Astrocyte (in vitro differentiated cells and primary cell): ENCODE data around the gene PSMG4. TPM values are rescaled to one million over a fixed set of nuclear protein-coding genes. Genes with fewer than 3 reads are reported as not detected.

Experiments used
- DNase-seq: peaks from one replicate; pipeline ENCODE4 v3.0.0-alpha.2; 2010; ENCODE audit warnings: low read depth
- FAIRE-seq: peaks from 2 replicates; lab custom pipeline; 2011; peaks lifted over from hg19 to GRCh38; lab: Jason Lieb, UNC
- H2AFZ ChIP-seq: 2 replicates; pipeline ENCODE4 v1.6.0; 2012; ENCODE audit warnings: low read depth, low read length, inconsistent platforms
- H3K27ac ChIP-seq: 2 replicates; pipeline ENCODE4 v1.5.1; 2011; ENCODE audit warnings: low read depth, low read length, inconsistent platforms
- H3K27me3 ChIP-seq: 2 replicates; pipeline ENCODE4 v1.6.0; 2011; ENCODE audit warnings: low read length, inconsistent platforms; ENCODE audit not compliant: insufficient read depth
- H3K36me3 ChIP-seq: 2 replicates; pipeline ENCODE4 v1.5.1; 2011; ENCODE audit warnings: low read length, inconsistent platforms; ENCODE audit not compliant: insufficient read depth
- H3K4me1 ChIP-seq: 2 replicates; pipeline ENCODE4 v1.5.1; 2011; ENCODE audit warnings: low read length, inconsistent platforms; ENCODE audit not compliant: insufficient read depth
- H3K4me2 ChIP-seq: 2 replicates; pipeline ENCODE4 v1.6.0; 2012; ENCODE audit warnings: low read length, inconsistent platforms
- H3K4me3 ChIP-seq: 2 replicates; pipeline ENCODE4 v1.5.1; 2011; ENCODE audit warnings: low read depth, mild to moderate bottlenecking, low read length, inconsistent platforms; ENCODE audit not compliant: insufficient read depth
- H3K79me2 ChIP-seq: 2 replicates; pipeline ENCODE4 v1.6.0; 2012; ENCODE audit warnings: mild to moderate bottlenecking, low read length, inconsistent platforms; ENCODE audit not compliant: insufficient read depth
- H3K9ac ChIP-seq: 2 replicates; pipeline ENCODE4 v1.6.0; 2012; ENCODE audit warnings: mild to moderate bottlenecking, low read length, inconsistent platforms
- H3K9me3 ChIP-seq: 2 replicates; pipeline ENCODE4 v1.5.1; 2012; ENCODE audit warnings: low read depth, mild to moderate bottlenecking, low read length, inconsistent platforms; ENCODE audit not compliant: insufficient read depth
- H4K20me1 ChIP-seq: 2 replicates; pipeline ENCODE4 v1.6.0; 2012; ENCODE audit warnings: low read length, inconsistent platforms; ENCODE audit not compliant: insufficient read depth
- H3K27ac Mint-ChIP-seq: one replicate; pipeline ENCODE4 v1.8.0; 2021; ENCODE audit warnings: mild to moderate bottlenecking, mixed read lengths; ENCODE audit not compliant: unreplicated experiment
- H3K27me3 Mint-ChIP-seq: one replicate; pipeline ENCODE4 v1.8.0; 2021; ENCODE audit warnings: low read depth, mixed read lengths; ENCODE audit not compliant: unreplicated experiment
- H3K36me3 Mint-ChIP-seq: one replicate; pipeline ENCODE4 v1.8.0; 2021; ENCODE audit warnings: low read depth, mixed read lengths; ENCODE audit not compliant: unreplicated experiment
- H3K4me1 Mint-ChIP-seq: one replicate; pipeline ENCODE4 v1.8.0; 2021; ENCODE audit warnings: low read depth, mixed read lengths; ENCODE audit not compliant: unreplicated experiment
- H3K4me3 Mint-ChIP-seq: one replicate; pipeline ENCODE4 v1.8.0; 2021; ENCODE audit warnings: mild to moderate bottlenecking, moderate library complexity, mixed read lengths; ENCODE audit not compliant: unreplicated experiment
- H3K9me3 Mint-ChIP-seq: one replicate; pipeline ENCODE4 v1.8.0; 2021; ENCODE audit warnings: mild to moderate bottlenecking, mixed read lengths; ENCODE audit not compliant: unreplicated experiment
- CTCF ChIP-seq: IDR thresholded peaks from 2 replicates; pipeline ENCODE4 v1.5.1; 2011; ENCODE audit warnings: low read depth, mild to moderate bottlenecking, inconsistent platforms, low read length, moderate library complexity; ENCODE audit not compliant: insufficient read depth
- EZH2 ChIP-seq: IDR thresholded peaks from 2 replicates; pipeline ENCODE4 v1.6.1; 2012; ENCODE audit warnings: mild to moderate bottlenecking, low read length, inconsistent platforms; ENCODE audit not compliant: insufficient read depth
- total RNA-seq: library from RNA; stranded (reverse); gene quantifications from 2 replicates; pipeline ENCODE4 v1.2.1, GENCODE V29; 2021

PSMG4 gene
- total RNA-seq, 1 donor from 2014 or later = 23.4 TPM

DNA sequence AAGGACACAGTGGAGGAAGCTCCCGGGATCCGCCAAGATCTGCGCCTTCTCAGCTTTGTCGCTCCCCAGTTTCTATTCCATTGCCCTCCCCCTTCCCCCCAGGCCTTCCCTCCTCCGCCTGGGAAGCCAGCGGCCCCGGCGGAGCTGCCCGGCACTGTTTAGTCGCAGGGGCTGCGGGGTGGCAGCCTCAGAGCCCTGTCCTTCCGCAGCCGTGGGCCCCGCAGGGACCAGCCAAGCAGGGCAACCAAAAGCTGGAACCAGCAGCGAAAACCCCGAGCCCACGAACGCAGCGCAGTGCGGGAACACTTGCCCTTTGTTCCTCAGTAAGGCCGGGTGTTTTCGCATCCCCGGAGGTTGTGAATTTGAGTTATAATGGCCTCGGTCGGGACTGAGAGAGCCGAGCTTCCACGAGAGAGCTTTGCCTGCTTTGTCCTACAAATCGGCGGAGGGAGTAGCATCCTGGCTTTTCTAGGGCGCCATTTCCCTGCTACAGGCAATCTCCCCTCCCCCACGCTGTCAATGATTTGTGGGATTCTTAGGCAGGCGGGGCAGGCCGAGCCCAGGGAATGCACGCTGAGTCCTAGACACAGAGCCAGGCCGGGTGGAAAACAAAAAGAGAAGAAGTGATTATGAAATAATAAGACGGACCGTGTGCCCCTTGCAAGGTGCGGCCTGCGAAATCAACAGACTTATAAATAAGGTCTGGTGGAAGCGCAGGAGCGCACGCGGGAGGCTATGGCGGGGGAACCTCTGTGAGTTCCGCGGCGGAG, 27.3 kb upstream of the PSMG4 start:
- Histone ChIP-seq H3K79me2 (peaks cover 3% of the 10 kb centered on the region), H3K27ac (peak overlapping the region; percentile 39), H3K4me2 (peak overlapping the region; percentile 97), H4K20me1 (peaks cover 3% of the 10 kb centered on the region), H3K9ac (peak overlapping the region; percentile 80), H3K27me3 (peaks cover 61% of the 10 kb centered on the region), H3K4me3 (peak overlapping the region; percentile 77), H3K4me1 (peaks cover 35% of the 10 kb centered on the region), H3K9me3 (no peaks in the 10 kb centered on the region), H2AFZ (peak overlapping the region; percentile 98), H3K36me3 (no peaks in the 10 kb centered on the region)
- Mint-ChIP-seq H3K4me1 (peaks cover 18% of the 10 kb centered on the region), H3K36me3 (no peaks in the 10 kb centered on the region), H3K4me3 (peak overlapping the region; percentile 85), H3K27ac (peak overlapping the region; percentile 85), H3K9me3 (no peaks in the 10 kb centered on the region), H3K27me3 (peaks cover 10% of the 10 kb centered on the region)
- peak; percentile 37 for TF ChIP-seq EZH2
- no peak for TF ChIP-seq CTCF
- DNase-seq = peak; percentile 59
- FAIRE-seq = no peak

GRCh38 chr6:3232017-3232945, 26.5 kb upstream of the PSMG4 start:
- Histone ChIP-seq H3K4me3 (peak overlapping the region; percentile 77), H3K27ac (no peak overlapping the region), H4K20me1 (no peaks in the 10 kb centered on the region), H3K36me3 (no peaks in the 10 kb centered on the region), H3K9ac (peak overlapping the region; percentile 80), H3K9me3 (no peaks in the 10 kb centered on the region), H2AFZ (peak overlapping the region; percentile 98), H3K4me2 (peak overlapping the region; percentile 97), H3K27me3 (peaks cover 56% of the 10 kb centered on the region), H3K79me2 (no peaks in the 10 kb centered on the region), H3K4me1 (peaks cover 28% of the 10 kb centered on the region)
- no peak for FAIRE-seq
- H3K36me3 Mint-ChIP-seq = no peaks in the 10 kb centered on the region
- H3K4me3 Mint-ChIP-seq = peak overlapping the region; percentile 85
- H3K9me3 Mint-ChIP-seq = no peaks in the 10 kb centered on the region
- peak overlapping the region; percentile 85 for H3K27ac Mint-ChIP-seq
- H3K27me3 Mint-ChIP-seq = peaks cover 10% of the 10 kb centered on the region
- peaks cover 18% of the 10 kb centered on the region for H3K4me1 Mint-ChIP-seq
- DNase-seq = no peak
- TF ChIP-seq CTCF (no peak), EZH2 (no peak)
